WTC11 (cell line): ENCODE measurements around the gene PGP.

Experiments
- FOXP1 ChIP-seq: sonication (generic); formaldehyde crosslinking; IDR thresholded peaks from 2 replicates; pipeline ENCODE4 v1.8.0; 2022; ENCODE audit warnings: missing genetic modification reagents, mild to moderate bottlenecking, moderate library complexity, borderline replicate concordance
- TEAD4 ChIP-seq: sonication (generic); formaldehyde crosslinking; IDR thresholded peaks from 2 replicates; pipeline ENCODE4 v1.8.0; 2022; ENCODE audit warnings: mild to moderate bottlenecking, missing genetic modification reagents
- ZNF219 ChIP-seq: sonication (generic); formaldehyde crosslinking; IDR thresholded peaks from 2 replicates; pipeline ENCODE4 v1.8.0; 2023; ENCODE audit warnings: missing genetic modification reagents, mild to moderate bottlenecking, borderline replicate concordance
- TF ChIP-seq, protein P1 (sequence below): sonication (generic); formaldehyde crosslinking; IDR thresholded peaks from 2 replicates; pipeline ENCODE4 v1.8.1; 2023; ENCODE audit warnings: mild to moderate bottlenecking, missing genetic modification reagents, borderline replicate concordance
- TF ChIP-seq, protein P2 (sequence below): fragments of 200-600 bp; IDR thresholded peaks from 2 replicates; pipeline ENCODE4 v1.8.0; 2022; ENCODE audit warnings: antibody characterized with exemption
- TF ChIP-seq, protein P3 (sequence below): sonication (generic); formaldehyde crosslinking; IDR thresholded peaks from 2 replicates; pipeline ENCODE4 v1.8.0; 2022; ENCODE audit warnings: mild to moderate bottlenecking, missing genetic modification reagents
- TF ChIP-seq, protein P4 (sequence below): sonication (generic); formaldehyde crosslinking; IDR thresholded peaks from 2 replicates; pipeline ENCODE4 v1.8.1; 2023; ENCODE audit warnings: mild to moderate bottlenecking, moderate library complexity, missing genetic modification reagents

DNA sequence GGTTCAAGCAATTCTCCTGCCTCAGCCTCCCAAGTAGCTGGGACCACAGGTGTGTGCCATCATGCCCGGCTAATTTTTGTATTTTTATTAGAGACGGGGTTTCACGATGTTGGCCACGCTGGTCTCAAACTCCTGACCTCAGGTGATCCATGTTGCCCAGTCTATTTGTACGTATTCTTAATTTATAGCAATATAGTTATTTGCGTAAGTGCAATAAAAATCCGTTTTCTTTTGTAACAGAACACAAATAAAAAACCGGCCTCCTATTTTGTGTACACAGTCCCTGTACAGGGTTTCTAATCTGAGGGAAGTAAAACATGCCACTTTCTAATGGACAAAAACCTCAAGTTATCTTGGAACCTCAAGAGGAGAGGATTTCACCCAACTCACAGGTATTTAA is 45.6 kb upstream of the PGP start:
- TF ChIP-seq, protein P1, sequence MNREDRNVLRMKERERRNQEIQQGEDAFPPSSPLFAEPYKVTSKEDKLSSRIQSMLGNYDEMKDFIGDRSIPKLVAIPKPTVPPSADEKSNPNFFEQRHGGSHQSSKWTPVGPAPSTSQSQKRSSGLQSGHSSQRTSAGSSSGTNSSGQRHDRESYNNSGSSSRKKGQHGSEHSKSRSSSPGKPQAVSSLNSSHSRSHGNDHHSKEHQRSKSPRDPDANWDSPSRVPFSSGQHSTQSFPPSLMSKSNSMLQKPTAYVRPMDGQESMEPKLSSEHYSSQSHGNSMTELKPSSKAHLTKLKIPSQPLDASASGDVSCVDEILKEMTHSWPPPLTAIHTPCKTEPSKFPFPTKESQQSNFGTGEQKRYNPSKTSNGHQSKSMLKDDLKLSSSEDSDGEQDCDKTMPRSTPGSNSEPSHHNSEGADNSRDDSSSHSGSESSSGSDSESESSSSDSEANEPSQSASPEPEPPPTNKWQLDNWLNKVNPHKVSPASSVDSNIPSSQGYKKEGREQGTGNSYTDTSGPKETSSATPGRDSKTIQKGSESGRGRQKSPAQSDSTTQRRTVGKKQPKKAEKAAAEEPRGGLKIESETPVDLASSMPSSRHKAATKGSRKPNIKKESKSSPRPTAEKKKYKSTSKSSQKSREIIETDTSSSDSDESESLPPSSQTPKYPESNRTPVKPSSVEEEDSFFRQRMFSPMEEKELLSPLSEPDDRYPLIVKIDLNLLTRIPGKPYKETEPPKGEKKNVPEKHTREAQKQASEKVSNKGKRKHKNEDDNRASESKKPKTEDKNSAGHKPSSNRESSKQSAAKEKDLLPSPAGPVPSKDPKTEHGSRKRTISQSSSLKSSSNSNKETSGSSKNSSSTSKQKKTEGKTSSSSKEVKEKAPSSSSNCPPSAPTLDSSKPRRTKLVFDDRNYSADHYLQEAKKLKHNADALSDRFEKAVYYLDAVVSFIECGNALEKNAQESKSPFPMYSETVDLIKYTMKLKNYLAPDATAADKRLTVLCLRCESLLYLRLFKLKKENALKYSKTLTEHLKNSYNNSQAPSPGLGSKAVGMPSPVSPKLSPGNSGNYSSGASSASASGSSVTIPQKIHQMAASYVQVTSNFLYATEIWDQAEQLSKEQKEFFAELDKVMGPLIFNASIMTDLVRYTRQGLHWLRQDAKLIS (CRISPR knock-in tag) = no peak
- TF ChIP-seq, protein P2, sequence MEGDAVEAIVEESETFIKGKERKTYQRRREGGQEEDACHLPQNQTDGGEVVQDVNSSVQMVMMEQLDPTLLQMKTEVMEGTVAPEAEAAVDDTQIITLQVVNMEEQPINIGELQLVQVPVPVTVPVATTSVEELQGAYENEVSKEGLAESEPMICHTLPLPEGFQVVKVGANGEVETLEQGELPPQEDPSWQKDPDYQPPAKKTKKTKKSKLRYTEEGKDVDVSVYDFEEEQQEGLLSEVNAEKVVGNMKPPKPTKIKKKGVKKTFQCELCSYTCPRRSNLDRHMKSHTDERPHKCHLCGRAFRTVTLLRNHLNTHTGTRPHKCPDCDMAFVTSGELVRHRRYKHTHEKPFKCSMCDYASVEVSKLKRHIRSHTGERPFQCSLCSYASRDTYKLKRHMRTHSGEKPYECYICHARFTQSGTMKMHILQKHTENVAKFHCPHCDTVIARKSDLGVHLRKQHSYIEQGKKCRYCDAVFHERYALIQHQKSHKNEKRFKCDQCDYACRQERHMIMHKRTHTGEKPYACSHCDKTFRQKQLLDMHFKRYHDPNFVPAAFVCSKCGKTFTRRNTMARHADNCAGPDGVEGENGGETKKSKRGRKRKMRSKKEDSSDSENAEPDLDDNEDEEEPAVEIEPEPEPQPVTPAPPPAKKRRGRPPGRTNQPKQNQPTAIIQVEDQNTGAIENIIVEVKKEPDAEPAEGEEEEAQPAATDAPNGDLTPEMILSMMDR = no peak
- TF ChIP-seq TEAD4 (no peak), FOXP1 (CRISPR knock-in tag) (no peak), ZNF219 (CRISPR knock-in tag) (no peak)
- TF ChIP-seq, protein P3, sequence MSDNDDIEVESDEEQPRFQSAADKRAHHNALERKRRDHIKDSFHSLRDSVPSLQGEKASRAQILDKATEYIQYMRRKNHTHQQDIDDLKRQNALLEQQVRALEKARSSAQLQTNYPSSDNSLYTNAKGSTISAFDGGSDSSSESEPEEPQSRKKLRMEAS = no peak
- TF ChIP-seq, protein P4, sequence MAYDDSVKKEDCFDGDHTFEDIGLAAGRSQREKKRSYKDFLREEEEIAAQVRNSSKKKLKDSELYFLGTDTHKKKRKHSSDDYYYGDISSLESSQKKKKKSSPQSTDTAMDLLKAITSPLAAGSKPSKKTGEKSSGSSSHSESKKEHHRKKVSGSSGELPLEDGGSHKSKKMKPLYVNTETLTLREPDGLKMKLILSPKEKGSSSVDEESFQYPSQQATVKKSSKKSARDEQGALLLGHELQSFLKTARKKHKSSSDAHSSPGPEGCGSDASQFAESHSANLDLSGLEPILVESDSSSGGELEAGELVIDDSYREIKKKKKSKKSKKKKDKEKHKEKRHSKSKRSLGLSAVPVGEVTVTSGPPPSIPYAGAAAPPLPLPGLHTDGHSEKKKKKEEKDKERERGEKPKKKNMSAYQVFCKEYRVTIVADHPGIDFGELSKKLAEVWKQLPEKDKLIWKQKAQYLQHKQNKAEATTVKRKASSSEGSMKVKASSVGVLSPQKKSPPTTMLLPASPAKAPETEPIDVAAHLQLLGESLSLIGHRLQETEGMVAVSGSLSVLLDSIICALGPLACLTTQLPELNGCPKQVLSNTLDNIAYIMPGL (CRISPR knock-in tag) = no peak
